AG10803 (cell line): ENCODE results near the gene ADRB1.

Experiments used
- DNase-seq: peaks from one replicate; pipeline ENCODE4 v3.0.0; 2010; ENCODE audit warnings: low read depth
- H3K4me3 ChIP-seq: 2 replicates; pipeline ENCODE4 v1.5.1; 2011; ENCODE audit warnings: mild to moderate bottlenecking, low read length, control low read depth
- CTCF ChIP-seq: conservative IDR thresholded peaks from 2 replicates; pipeline ENCODE4 v1.5.1; 2011; ENCODE audit warnings: mild to moderate bottlenecking, low read length, control low read depth, inconsistent platforms

Gene ADRB1

GRCh38 chr10:114031073-114031972 is 12.3 kb upstream of the ADRB1 start:
- no peak for DNase-seq
- no peak for TF ChIP-seq CTCF
- no peak overlapping the region for H3K4me3 ChIP-seq

- no peak overlapping the region for H3K4me3 ChIP-seq
- TF ChIP-seq CTCF: no peak
- DNase-seq: no peak
Observed at GRCh38 chr10:114033566-114033965, 10.1 kb upstream of the ADRB1 start.

GRCh38 chr10:114034923-114035645 is 8.6 kb upstream of the ADRB1 start:
- no peak for TF ChIP-seq CTCF
- DNase-seq: no peak
- no peak overlapping the region for H3K4me3 ChIP-seq

- no peak for DNase-seq
- no peak for TF ChIP-seq CTCF
- H3K4me3 ChIP-seq: no peak overlapping the region
Observed at GRCh38 chr10:114035791-114036190, 7.9 kb upstream of the ADRB1 start.

- H3K4me3 ChIP-seq: no peak overlapping the region
- TF ChIP-seq CTCF: no peak
- no peak for DNase-seq
Observed at GRCh38 chr10:114038819-114039218, 4.8 kb upstream of the ADRB1 start.

- DNase-seq: no peak
- no peak for TF ChIP-seq CTCF
- H3K4me3 ChIP-seq: no peak overlapping the region
Observed at GRCh38 chr10:114041166-114041565, 2.5 kb upstream of the ADRB1 start.
